Measurements from ENCODE around the gene SAMD4B.

Gene SAMD4B

DNA sequence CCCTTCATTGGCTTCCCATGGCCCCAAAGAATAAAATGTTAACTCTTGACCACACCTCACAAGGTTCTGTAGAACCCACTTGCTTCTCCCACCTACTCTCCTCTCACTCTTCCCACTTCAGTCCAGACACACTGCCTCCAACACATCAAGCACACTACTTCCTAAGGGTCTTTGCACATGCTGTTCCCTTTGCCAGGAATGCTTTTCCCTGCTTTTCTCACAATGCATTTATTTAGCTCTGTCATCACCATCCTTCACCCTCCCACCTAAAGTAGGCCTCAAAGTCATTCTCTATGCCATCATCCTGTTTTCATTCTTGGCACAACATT is 38.1 kb upstream of the SAMD4B start:
- Histone ChIP-seq H3K27me3 (no peaks in the 10 kb centered on the region), H3K4me3 (ENCODE audit: low read depth in 1 of 2, low read length in 1 of 2) (no peak overlapping the region), H3K9me3 (no peaks in the 10 kb centered on the region), H3K27ac (no peak overlapping the region), H3K36me3 (peaks cover 28% of the 10 kb centered on the region), H3K4me1 (ENCODE audit: control insufficient read depth in 1 of 2, insufficient read depth in 1 of 2, low read depth in 1 of 2, low read length in 1 of 2) (peaks cover 0 to 5% of the 10 kb centered on the region in 2 experiments)
- TF ChIP-seq, protein P1, sequence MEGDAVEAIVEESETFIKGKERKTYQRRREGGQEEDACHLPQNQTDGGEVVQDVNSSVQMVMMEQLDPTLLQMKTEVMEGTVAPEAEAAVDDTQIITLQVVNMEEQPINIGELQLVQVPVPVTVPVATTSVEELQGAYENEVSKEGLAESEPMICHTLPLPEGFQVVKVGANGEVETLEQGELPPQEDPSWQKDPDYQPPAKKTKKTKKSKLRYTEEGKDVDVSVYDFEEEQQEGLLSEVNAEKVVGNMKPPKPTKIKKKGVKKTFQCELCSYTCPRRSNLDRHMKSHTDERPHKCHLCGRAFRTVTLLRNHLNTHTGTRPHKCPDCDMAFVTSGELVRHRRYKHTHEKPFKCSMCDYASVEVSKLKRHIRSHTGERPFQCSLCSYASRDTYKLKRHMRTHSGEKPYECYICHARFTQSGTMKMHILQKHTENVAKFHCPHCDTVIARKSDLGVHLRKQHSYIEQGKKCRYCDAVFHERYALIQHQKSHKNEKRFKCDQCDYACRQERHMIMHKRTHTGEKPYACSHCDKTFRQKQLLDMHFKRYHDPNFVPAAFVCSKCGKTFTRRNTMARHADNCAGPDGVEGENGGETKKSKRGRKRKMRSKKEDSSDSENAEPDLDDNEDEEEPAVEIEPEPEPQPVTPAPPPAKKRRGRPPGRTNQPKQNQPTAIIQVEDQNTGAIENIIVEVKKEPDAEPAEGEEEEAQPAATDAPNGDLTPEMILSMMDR (IDR thresholded peaks at IDR 0.05) = no peak

DNA sequence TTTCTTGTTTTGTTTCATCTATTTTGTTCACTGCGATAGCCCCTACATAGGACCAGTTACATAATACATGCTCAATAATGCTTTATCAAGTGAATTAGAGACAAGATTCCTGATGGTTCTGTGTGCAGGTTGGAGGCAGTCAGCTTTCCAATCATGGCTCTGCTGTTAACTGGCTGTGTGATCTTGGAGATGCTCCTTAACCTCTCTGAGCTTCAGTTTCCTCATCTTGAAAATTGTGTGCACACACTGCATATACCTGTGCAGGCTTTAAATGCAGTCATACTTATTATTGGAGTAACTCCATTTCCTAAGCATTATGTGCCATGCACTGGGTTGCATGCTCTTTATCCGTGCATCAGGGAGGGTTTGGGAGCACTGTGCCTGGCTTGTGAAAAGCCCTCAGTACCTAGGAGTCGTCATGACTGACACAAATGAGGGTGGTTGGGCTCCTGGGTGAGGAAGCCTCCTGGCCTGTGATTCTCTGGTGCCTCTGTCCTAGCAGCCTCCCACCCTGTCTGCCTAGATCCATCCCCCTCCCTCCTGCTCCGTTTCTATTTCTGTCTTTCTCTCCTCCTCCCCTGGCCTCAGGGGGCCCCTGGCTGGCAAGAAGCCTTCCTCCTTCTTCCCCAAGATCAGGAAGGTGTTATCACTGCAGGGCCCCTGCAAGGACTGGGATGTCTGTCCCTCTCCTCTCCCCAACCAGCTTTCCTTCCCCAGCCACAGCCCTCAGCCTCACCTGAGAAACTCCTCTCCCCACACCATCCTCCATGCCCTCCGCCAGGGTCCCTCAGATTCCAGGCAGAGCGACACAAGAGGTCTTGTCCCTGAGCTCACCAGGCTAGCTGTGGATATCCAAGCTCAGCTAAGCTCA is 37.3 kb upstream of the SAMD4B start:
- H3K27ac ChIP-seq = no peak overlapping the region
- no peak overlapping the region for H3K4me3 ChIP-seq (ENCODE audit: low read depth in 1 of 2, low read length in 1 of 2)
- TF ChIP-seq, protein P1 (IDR thresholded peaks at IDR 0.05) = no peak
- H3K9me3 ChIP-seq = no peaks in the 10 kb centered on the region
- H3K27me3 ChIP-seq = no peaks in the 10 kb centered on the region
- peaks cover 34% of the 10 kb centered on the region for H3K36me3 ChIP-seq
- H3K4me1 ChIP-seq (ENCODE audit: control insufficient read depth in 1 of 2, insufficient read depth in 1 of 2, low read depth in 1 of 2, low read length in 1 of 2) = peaks cover 0 to 5% of the 10 kb centered on the region in 2 experiments

DNA sequence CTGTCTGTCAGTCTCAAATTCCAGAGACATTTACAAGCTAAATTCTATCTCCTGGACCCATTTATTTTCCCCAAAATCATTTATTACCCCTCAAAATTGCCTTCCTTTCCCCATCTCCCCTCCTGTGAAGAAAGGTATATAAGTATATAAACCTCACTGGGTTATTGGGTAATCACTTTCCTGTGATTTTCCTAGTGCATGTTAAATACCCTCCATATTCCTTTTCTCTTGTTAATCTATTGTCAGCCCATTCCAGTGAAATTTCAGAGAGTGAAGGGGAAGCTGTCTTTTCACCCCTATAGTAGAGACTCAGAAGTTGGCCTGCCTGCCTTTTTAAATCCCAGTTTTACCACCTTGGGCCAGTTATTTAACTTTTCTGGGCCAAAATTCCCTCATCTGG is 36.1 kb upstream of the SAMD4B start:
- H3K4me3 ChIP-seq (ENCODE audit: low read depth in 1 of 2, low read length in 1 of 2) = no peak overlapping the region
- TF ChIP-seq, protein P1 (IDR thresholded peaks at IDR 0.05) = no peak
- H3K9me3 ChIP-seq = no peaks in the 10 kb centered on the region
- H3K4me1 ChIP-seq (ENCODE audit: control insufficient read depth in 1 of 2, insufficient read depth in 1 of 2, low read depth in 1 of 2, low read length in 1 of 2) = peaks cover 8% of the 10 kb centered on the region in 2 experiments
- H3K36me3 ChIP-seq = peaks cover 45% of the 10 kb centered on the region
- no peak overlapping the region for H3K27ac ChIP-seq
- no peaks in the 10 kb centered on the region for H3K27me3 ChIP-seq

DNA sequence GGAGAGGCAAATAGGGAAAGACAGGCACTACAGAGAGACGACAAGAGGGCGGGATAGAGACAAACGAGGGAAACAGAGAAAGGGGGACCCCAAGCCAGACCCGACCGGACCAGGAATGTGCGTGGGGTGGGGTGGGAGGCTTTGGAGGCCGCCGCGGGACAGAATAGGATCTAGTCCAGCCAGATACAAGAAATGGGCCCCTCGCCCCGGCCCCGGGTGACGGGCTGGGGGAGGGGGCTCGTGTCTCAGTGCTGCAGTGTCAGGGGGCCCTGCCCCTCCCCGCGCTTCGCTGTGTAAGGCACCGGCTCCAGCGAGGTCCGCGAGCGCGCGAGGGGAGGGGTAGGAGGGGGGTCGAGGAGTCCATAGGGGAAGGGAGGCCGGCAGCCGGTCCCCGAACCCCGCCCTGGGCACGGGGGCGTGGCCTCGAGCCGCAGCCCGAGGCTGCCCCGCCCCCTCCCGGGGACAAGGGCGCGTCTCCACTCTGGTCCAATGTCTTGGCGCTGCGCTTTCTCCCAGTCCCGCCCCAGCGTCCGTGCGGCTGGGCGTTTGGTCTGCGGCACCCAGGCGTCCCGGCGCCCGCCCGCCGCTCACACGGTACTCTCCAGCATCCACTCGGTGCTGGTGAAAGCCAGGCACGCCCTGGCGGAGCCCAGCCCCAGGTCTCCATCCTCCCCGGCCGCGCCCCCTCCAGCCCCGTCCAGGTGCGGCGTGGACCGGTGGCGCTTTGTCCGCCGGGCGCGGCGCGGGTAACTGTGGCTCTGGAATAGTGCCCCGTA is 35.0 kb upstream of the SAMD4B start:
- H3K36me3 ChIP-seq = peaks cover 57% of the 10 kb centered on the region
- no peak overlapping the region for H3K27ac ChIP-seq
- no peak overlapping the region for H3K4me3 ChIP-seq (ENCODE audit: low read depth in 1 of 2, low read length in 1 of 2)
- H3K9me3 ChIP-seq = no peaks in the 10 kb centered on the region
- TF ChIP-seq, protein P1 (IDR thresholded peaks at IDR 0.05) = no peak
- peaks cover 10% of the 10 kb centered on the region in 2 experiments for H3K4me1 ChIP-seq (ENCODE audit: control insufficient read depth in 1 of 2, insufficient read depth in 1 of 2, low read depth in 1 of 2, low read length in 1 of 2)
- H3K27me3 ChIP-seq = no peaks in the 10 kb centered on the region

DNA sequence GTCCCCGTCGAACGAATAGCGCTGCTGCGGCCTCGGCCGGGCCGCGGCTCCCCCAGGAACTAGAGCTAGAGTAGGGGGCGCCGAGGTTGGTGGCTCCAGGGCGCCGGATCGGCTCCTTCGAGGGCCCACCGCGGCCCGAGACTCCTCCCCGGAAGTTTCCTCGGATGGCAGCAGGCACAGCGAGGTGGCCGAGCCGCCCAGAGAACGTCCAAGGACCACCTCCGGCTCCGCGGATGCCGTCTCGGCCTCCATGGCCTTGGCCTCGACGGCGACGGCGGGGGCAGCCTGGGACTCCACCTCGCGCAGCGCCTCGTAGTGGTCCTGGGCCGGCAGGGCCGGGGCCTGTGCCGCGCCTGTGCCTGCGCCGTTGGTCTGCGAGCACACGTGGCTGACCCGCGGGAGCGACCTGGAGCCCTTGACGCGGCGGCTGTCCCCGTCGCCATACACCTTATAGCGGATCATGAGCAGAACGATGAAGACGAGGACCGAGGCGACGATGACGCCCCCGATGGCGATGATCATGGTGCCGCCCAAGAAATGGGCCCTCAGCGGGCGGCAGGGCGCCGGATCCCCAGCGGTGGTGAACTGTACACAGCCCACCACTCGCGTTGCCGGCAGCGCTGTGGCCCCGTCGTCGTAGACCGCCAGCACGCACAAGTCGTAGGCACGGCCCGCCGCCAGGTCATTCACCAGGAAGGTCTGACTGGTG is 34.2 kb upstream of the SAMD4B start:
- TF ChIP-seq, protein P1 (IDR thresholded peaks at IDR 0.05) = no peak
- Histone ChIP-seq H3K4me3 (ENCODE audit: low read depth in 1 of 2, low read length in 1 of 2) (no peak overlapping the region), H3K9me3 (no peaks in the 10 kb centered on the region), H3K27ac (no peak overlapping the region), H3K36me3 (peaks cover 64% of the 10 kb centered on the region), H3K27me3 (no peaks in the 10 kb centered on the region), H3K4me1 (ENCODE audit: control insufficient read depth in 1 of 2, insufficient read depth in 1 of 2, low read depth in 1 of 2, low read length in 1 of 2) (peaks cover 10% of the 10 kb centered on the region in 2 experiments)
